Neutrophil (primary cell): ENCODE data around the gene NCKIPSD.

Experiments
- H3K27ac ChIP-seq: fragments of 200-600 bp; sonication (generic); 2 replicates; pipeline ENCODE4 v1.5.1; 2016; ENCODE audit warnings: mild to moderate bottlenecking, moderate library complexity
- H3K27me3 ChIP-seq: fragments of 200-600 bp; sonication (generic); 2 replicates; pipeline ENCODE4 v1.6.0; 2016; ENCODE audit warnings: mild to moderate bottlenecking
- H3K36me3 ChIP-seq: fragments of 200-600 bp; sonication (generic); 2 replicates; pipeline ENCODE4 v1.5.1; 2017
- H3K4me1 ChIP-seq, 2 experiments: fragments of 200-600 bp in 1 of 2; sonication (generic) in 1 of 2; 1 replicate in 1 of 2; 2 replicates in 1 of 2; pipeline versions ENCODE4 v1.5.1 to v1.6.1; 2013 to 2016; ENCODE audit warnings: low read depth in 1 of 2, low read length in 1 of 2, mild to moderate bottlenecking in 1 of 2, moderate library complexity in 1 of 2; ENCODE audit not compliant: control insufficient read depth in 1 of 2, insufficient read depth in 1 of 2
- H3K4me3 ChIP-seq, 2 experiments: fragments of 200-600 bp in 1 of 2; sonication (generic) in 1 of 2; 1 replicate in 1 of 2; 2 replicates in 1 of 2; pipeline ENCODE4 v1.5.1; 2013 to 2016; ENCODE audit warnings: low read depth in 1 of 2, low read length in 1 of 2, mild to moderate bottlenecking in 1 of 2, moderate library complexity in 1 of 2
- H3K9me3 ChIP-seq: fragments of 200-600 bp; sonication (generic); 2 replicates; pipeline ENCODE4 v1.5.1; 2016
- TF ChIP-seq, protein P1 (sequence below): fragments of 200-600 bp; sonication (generic); IDR thresholded peaks from 2 replicates; pipeline ENCODE4 v1.5.1; 2016; ENCODE audit warnings: antibody characterized with exemption

NCKIPSD gene

DNA sequence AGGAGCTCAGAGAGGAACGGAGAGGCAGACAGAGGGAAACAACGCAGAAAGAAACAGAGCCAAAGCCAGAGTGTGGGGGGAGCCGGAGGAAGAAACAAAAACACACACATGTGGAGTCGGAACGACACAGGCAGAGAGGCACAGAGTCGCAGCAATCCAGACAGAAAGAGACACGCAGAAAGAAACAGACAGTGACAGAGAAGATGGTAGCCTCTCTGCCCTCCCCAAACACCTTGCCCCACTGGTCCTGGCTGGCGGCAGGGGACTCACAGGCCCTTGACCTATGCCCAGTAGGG lies 1.7 kb downstream of the NCKIPSD start:
- no peak overlapping the region for H3K27ac ChIP-seq
- H3K9me3 ChIP-seq = no peaks in the 10 kb centered on the region
- no peaks in the 10 kb centered on the region for H3K27me3 ChIP-seq
- peaks cover 50% of the 10 kb centered on the region for H3K36me3 ChIP-seq
- TF ChIP-seq, protein P1, sequence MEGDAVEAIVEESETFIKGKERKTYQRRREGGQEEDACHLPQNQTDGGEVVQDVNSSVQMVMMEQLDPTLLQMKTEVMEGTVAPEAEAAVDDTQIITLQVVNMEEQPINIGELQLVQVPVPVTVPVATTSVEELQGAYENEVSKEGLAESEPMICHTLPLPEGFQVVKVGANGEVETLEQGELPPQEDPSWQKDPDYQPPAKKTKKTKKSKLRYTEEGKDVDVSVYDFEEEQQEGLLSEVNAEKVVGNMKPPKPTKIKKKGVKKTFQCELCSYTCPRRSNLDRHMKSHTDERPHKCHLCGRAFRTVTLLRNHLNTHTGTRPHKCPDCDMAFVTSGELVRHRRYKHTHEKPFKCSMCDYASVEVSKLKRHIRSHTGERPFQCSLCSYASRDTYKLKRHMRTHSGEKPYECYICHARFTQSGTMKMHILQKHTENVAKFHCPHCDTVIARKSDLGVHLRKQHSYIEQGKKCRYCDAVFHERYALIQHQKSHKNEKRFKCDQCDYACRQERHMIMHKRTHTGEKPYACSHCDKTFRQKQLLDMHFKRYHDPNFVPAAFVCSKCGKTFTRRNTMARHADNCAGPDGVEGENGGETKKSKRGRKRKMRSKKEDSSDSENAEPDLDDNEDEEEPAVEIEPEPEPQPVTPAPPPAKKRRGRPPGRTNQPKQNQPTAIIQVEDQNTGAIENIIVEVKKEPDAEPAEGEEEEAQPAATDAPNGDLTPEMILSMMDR = no peak
- peaks cover 14 to 20% of the 10 kb centered on the region in 2 experiments for H3K4me1 ChIP-seq
- no peak overlapping the region for H3K4me3 ChIP-seq

DNA sequence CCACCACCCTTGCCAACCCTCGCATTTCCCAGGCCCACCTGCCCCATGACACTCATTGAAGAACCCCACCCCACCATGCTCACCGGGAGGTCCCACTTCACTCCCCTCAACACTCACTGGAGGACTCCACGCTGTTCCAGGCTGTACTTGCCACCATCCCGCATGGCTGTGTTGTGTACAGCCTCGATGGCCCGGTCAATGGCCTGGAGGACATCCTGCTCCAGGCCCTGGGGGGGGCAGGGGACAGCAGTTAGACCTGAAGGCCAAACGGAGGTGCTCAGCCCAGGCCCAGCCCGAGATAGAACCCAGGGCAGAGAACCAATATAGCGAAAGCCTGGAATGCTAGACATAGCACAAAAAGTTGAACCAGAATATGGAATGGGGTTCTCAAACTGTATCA lies 2.9 kb downstream of the NCKIPSD start:
- H3K4me1 ChIP-seq = peaks cover 14 to 20% of the 10 kb centered on the region in 2 experiments
- TF ChIP-seq, protein P1 = no peak
- H3K36me3 ChIP-seq = peaks cover 50% of the 10 kb centered on the region
- H3K4me3 ChIP-seq = no peak overlapping the region
- H3K27ac ChIP-seq = no peak overlapping the region
- no peaks in the 10 kb centered on the region for H3K27me3 ChIP-seq
- no peaks in the 10 kb centered on the region for H3K9me3 ChIP-seq

DNA sequence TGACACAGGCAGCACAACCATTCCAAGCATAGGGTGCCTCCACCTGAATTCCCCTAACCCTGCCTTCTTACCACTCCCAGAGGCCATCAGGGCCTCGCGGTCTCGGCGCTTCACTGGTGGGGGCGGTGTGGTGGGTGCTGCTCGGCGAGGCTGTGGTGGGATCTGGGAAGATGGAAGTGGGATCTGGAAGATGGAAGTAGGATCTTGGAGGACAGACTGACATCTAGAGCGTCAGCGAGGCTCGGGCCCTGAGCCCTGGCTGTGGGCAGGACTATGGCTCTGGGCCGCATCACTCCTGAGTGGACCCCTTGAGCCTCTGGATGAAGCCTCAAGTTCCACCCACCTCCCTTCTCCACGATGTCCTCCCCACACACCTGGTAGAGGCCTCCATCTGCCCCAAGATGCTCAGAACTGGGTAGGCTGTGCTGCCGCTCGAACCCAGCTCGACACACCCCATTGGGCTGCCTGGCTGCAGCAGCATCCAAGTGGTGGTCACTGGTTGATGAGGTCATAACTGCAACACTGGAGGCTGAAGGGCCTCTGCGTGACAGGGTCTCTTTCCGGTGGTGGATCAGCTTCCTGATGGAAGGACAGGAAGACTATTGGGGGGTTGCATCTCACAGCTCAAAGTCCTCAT lies 3.6 kb downstream of the NCKIPSD start:
- peaks cover 44% of the 10 kb centered on the region for H3K36me3 ChIP-seq
- no peaks in the 10 kb centered on the region for H3K9me3 ChIP-seq
- peaks cover 14 to 20% of the 10 kb centered on the region in 2 experiments for H3K4me1 ChIP-seq
- TF ChIP-seq, protein P1 = no peak
- no peak overlapping the region for H3K27ac ChIP-seq
- no peak overlapping the region for H3K4me3 ChIP-seq
- no peaks in the 10 kb centered on the region for H3K27me3 ChIP-seq

DNA sequence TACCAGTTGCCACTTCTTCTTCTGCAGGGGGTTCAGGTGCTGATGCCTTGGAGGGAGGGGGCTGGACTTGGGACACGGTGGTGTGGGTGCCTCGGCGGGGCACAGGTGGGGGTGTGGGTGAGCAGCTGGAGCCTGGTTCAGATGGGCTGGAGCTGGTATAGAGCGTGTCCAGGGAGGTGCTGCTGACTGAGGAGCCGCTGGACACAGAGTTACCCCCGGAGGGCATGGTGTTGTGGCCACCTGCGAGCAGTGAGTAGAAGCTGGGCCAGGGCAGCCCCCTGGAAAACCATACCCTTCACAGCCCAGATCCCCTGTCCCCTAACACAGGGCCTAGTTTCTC lies 4.2 kb downstream of the NCKIPSD start:
- H3K4me1 ChIP-seq = peaks cover 14 to 20% of the 10 kb centered on the region in 2 experiments
- H3K9me3 ChIP-seq = no peaks in the 10 kb centered on the region
- H3K27me3 ChIP-seq = no peaks in the 10 kb centered on the region
- H3K36me3 ChIP-seq = peaks cover 43% of the 10 kb centered on the region
- H3K4me3 ChIP-seq = no peak overlapping the region
- H3K27ac ChIP-seq = no peak overlapping the region
- TF ChIP-seq, protein P1 = no peak

DNA sequence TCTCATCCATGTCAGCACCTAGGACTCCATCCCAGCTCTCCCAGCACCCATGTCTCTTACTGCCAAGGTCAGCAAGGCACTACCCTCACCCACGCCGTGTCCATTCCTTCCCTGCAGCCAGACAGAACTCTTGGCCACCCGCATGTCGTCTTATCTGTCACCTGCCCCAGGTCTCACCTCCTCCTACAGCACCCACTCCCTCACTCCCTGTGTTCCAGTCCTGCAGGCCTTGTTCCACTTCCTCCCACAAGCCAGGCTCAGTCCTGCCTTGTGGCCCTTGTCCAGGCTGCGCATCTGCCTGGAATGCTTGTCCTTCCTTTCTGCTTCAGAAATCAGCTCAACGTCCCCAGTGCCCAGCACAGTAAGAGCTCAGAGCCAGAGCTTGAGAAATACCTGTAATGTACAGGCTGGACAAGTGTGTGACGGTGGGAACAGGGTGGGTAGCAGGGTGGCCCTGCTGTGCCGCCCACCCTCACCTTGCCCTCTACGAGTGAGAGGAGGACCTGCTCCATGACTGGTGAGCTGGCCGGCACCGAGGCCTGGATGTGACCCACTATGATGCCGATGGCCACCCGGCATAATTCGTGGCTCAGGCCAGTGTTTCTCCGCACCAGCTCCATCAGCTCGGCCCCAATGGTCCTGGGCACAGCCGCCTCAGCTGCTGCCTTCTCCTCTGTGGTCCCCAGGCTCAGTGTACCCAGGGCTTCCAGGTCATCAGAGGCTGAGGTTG lies 4.7 kb downstream of the NCKIPSD start:
- Histone ChIP-seq H3K27ac (no peak overlapping the region), H3K27me3 (no peaks in the 10 kb centered on the region), H3K4me3 (no peak overlapping the region), H3K9me3 (no peaks in the 10 kb centered on the region), H3K36me3 (peaks cover 43% of the 10 kb centered on the region), H3K4me1 (peaks cover 10 to 16% of the 10 kb centered on the region in 2 experiments)
- TF ChIP-seq, protein P1 = no peak
